ENCODE data around the gene SNX32. TPM values are rescaled to one million over a fixed set of nuclear protein-coding genes. Genes with fewer than 3 reads are reported as not detected.

SNX32 gene
- total RNA-seq, 1 experiment from 2014 or later: not detected

- DNase-seq (ENCODE audit: low spot score): no peak
Measured at GRCh38 chr11:65866509-65867283, 32.9 kb downstream of the SNX32 start.

- no peak for DNase-seq (ENCODE audit: low spot score)
Measured at GRCh38 chr11:65867284-65868071, 33.7 kb downstream of the SNX32 start.

- no peak for DNase-seq (ENCODE audit: low spot score)
Measured at GRCh38 chr11:65868076-65868667, 34.4 kb downstream of the SNX32 start.

GRCh38 chr11:65868907-65869306 lies 35.1 kb downstream of the SNX32 start:
- no peak for DNase-seq (ENCODE audit: low spot score)

GRCh38 chr11:65869643-65870306 lies 36.0 kb downstream of the SNX32 start:
- DNase-seq (ENCODE audit: low spot score): no peak

GRCh38 chr11:65870307-65870658 lies 36.5 kb downstream of the SNX32 start:
- no peak for DNase-seq (ENCODE audit: low spot score)

- no peak for DNase-seq (ENCODE audit: low spot score)
Measured at GRCh38 chr11:65870706-65871681, 37.2 kb downstream of the SNX32 start.

- no peak for DNase-seq (ENCODE audit: low spot score)
Measured at GRCh38 chr11:65871811-65872548, 38.2 kb downstream of the SNX32 start.

GRCh38 chr11:65872586-65873317 lies 39.0 kb downstream of the SNX32 start, which contains the start of gene EFEMP2:
TSS of gene EFEMP2 (minus strand) at chr11:65872800. CDS start at chr11:65872354, 446 bp downstream.
- DNase-seq (ENCODE audit: low spot score): no peak

GRCh38 chr11:65873318-65874156 lies 39.8 kb downstream of the SNX32 start:
- peak; percentile 78 for DNase-seq (ENCODE audit: low spot score)

- DNase-seq (ENCODE audit: low spot score): no peak
Measured at GRCh38 chr11:65879617-65880016, 45.9 kb downstream of the SNX32 start, which contains the start of gene CTSW. TSS of gene CTSW (plus strand) at chr11:65879837. CDS start at chr11:65879855, 18 bp downstream.

- DNase-seq (ENCODE audit: low spot score): no peak
Measured at GRCh38 chr11:65880027-65880426, 46.3 kb downstream of the SNX32 start.

- no peak for DNase-seq (ENCODE audit: low spot score)
Measured at GRCh38 chr11:65880844-65881421, 47.2 kb downstream of the SNX32 start.

GRCh38 chr11:65882120-65883057 lies 48.6 kb downstream of the SNX32 start:
- DNase-seq (ENCODE audit: low spot score): no peak

GRCh38 chr11:65883058-65883761 lies 49.4 kb downstream of the SNX32 start:
- DNase-seq (ENCODE audit: low spot score): no peak
